HT1080 (cell line): ENCODE measurements around the gene POF1B. TPM values are rescaled to one million over a fixed set of nuclear protein-coding genes. Genes with fewer than 3 reads are reported as not detected.

Experiments used
- DNase-seq: peaks from one replicate; pipeline ENCODE4 v3.0.0-alpha.2; 2015; ENCODE audit warnings: low read depth
- total RNA-seq: library from RNA; depleted of rRNA; stranded (reverse); fragments of >200 nt; shearing (Covaris generic); gene quantifications from 2 replicates; pipeline ENCODE4 v1.2.3, GENCODE V29; 2014; rRNA removed

The POF1B gene
- total RNA-seq, 1 experiment from 2014 or later, result 0.14 TPM

DNA sequence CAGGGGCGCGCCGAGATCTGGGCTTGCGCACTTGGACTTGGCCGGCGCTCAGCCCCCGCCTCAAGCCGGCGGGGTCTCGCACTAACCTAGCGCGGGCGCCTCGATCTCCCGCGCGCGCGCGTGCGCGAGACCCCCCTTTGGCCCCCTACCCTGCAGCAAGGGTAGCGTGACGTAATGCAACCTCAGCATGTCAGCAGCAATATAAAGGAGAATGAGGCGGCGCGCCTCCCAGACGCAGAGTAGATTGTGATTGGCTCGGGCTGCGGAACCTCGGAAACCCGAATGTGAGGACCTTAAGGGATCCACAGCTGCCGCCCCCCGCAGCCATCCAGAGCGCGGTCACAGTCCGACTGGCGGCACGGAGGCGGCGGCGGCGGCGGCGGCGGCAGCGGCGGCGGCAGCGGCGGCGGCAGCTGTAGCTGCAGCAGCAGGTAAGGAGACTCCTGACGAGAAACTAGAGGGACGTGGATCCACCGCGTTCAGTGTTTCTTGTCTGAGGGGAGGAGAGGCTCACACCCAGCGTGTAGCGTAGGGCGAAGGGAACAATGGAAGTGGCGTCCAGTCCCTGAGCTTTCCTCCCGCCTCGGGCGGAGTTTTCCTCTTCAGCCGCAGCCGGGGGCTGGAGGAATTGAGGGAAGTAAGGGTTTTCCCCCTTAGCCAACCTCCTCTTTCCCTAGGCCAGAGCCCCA is 135.6 kb downstream of the POF1B start, which contains the start of the genes SATL1 and ZNF711:
SATL1 (minus strand) TSS at position 19 of the 689 bp plus-strand sequence. CDS start 134,811 bp downstream, outside the sequence.
ZNF711 (plus strand) TSS at position 231 of the 689 bp plus-strand sequence. CDS start 3,582 bp downstream, outside the sequence.
- DNase-seq, result no peak

DNA sequence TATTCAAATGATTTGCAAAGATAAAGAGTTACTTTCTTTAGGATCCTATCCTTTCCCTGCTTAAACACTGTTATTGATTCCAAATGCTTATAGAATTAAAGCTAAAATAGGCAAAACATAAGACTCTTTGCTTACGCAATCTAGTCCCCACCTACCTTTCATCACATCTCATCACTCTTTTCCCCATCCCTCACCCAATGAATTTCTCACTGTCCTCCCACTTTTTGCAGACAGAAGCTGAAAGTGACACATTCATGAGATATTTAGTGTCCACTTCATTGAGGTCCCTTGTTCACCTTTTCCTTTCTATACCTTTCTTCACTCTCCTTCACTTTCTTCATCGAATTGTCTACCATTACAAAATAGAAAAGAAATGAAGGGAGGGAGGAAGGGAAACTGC is 136.3 kb downstream of the POF1B start:
- DNase-seq, result no peak

Other genes with a start within 250 kb of the POF1B start
- not detected in 2 replicates for gene SATL1, start 135.9 kb downstream of the POF1B start, total RNA-seq
- gene ZNF711, start 135.7 kb downstream of the POF1B start, total RNA-seq, result 0.13 and 0.16 TPM in 2 replicates